GM18951 (cell line): Measurements from ENCODE around the gene MYO7B.

Source experiments
- POLR2A ChIP-seq: IDR thresholded peaks from 4 replicates; pipeline ENCODE4 v1.6.1; 2011; ENCODE audit warnings: mild to moderate bottlenecking; ENCODE audit not compliant: insufficient read length, insufficient read depth; ENCODE audit errors: extremely low read depth
- in situ Hi-C: fragments of 300-500 bp; cut with MboI; formaldehyde crosslinking; loops from one replicate; pipeline ENCODE4 v1.12.0; 2022; ENCODE audit warnings: low sequenced_read_pairs, mixed read lengths, inconsistent platforms; ENCODE audit not compliant: unreplicated experiment

Gene MYO7B

GRCh38 chr2:127645395-127646291 lies 110.2 kb downstream of the MYO7B start, which contains the start of gene GPR17:
Gene GPR17, plus strand, starts transcription at chr2:127646153. Its CDS starts 4,583 bp downstream, at chr2:127650736.
- TF ChIP-seq POLR2A, result no peak
- in situ Hi-C loops, result no loop called here

- in situ Hi-C loops, result no loop called here
- TF ChIP-seq POLR2A, result no peak
These were observed 111.2 kb downstream of the MYO7B start for GRCh38 chr2:127646487-127647241.

- in situ Hi-C loops, result no loop called here
- no peak for TF ChIP-seq POLR2A
These were observed 112.0 kb downstream of the MYO7B start for GRCh38 chr2:127647242-127648190.

DNA sequence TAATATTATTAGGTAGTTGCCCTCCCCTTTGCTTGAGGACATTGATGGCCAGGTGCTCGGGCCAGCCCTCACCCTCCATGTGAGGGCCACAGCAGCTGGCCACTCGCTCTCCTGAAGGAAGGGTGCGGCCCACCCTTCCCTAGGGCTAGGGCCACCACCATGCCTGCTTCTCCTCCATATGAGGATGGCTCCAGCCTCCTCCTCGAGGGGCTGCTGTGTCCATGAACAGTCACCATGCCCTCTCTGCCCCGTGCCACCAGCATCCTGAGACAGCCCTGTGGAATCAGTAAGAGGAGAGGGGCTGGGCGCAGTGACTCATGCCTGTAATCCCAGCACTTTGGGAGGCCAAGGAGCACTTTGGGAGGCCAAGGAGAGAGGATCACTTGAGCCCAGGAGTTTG lies 112.8 kb downstream of the MYO7B start:
- in situ Hi-C loops, result no loop called here
- no peak for TF ChIP-seq POLR2A

- TF ChIP-seq POLR2A, result no peak
- in situ Hi-C loops, result no loop called here
These were observed 113.7 kb downstream of the MYO7B start for GRCh38 chr2:127649100-127649611.

- in situ Hi-C loops, result no loop called here
- no peak for TF ChIP-seq POLR2A
These were observed 114.2 kb downstream of the MYO7B start for GRCh38 chr2:127649684-127650040.

- no peak for TF ChIP-seq POLR2A
- in situ Hi-C loops, result no loop called here
These were observed 114.7 kb downstream of the MYO7B start for GRCh38 chr2:127650041-127650784.

GRCh38 chr2:127650785-127651380 lies 115.4 kb downstream of the MYO7B start:
- in situ Hi-C loops, result no loop called here
- TF ChIP-seq POLR2A, result no peak

DNA sequence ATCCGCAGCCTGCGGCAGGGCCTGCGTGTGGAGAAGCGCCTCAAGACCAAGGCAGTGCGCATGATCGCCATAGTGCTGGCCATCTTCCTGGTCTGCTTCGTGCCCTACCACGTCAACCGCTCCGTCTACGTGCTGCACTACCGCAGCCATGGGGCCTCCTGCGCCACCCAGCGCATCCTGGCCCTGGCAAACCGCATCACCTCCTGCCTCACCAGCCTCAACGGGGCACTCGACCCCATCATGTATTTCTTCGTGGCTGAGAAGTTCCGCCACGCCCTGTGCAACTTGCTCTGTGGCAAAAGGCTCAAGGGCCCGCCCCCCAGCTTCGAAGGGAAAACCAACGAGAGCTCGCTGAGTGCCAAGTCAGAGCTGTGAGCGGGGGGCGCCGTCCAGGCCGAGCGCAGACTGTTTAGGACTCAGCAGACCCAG lies 115.9 kb downstream of the MYO7B start:
- in situ Hi-C loops, result no loop called here
- no peak for TF ChIP-seq POLR2A

DNA sequence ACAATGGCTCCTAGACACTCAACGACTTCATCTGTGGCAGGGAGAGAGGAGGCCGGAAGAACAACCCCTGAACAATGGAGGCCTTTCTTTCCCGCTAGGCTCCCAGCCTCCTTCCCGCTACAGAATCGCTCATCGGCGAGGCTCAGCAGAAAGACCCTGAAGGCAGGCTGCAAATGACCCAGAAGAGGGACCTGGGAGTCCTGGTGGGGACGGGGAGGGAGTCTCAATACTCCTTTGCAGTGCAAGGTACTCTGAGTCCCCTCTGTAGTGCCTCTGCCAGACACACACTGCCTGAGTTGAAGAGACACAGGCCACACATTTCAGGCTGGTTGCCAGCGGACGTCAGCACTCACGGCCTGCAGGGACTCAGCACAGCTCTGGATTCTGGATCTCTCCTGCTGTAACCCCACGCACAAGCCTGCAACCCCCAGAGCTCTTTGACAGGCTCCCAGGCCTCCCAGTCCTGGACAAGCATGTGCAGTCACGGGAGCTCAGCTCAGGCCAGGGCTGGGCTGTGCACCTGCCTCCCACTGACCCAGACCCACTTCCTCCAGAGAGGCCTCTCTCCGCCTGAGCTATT lies 116.6 kb downstream of the MYO7B start:
- no peak for TF ChIP-seq POLR2A
- in situ Hi-C loops, result no loop called here

GRCh38 chr2:127652786-127653357 lies 117.4 kb downstream of the MYO7B start:
- in situ Hi-C loops, result no loop called here
- TF ChIP-seq POLR2A, result no peak
